Stimulated activated CD4-positive, alpha-beta T cell treated with anti-CD3 and anti-CD28 coated beads, Interleukin-2, amount 100 ng/mL, for 24 hours (primary cell): ENCODE measurements around the gene LIN54.
A peak's percentile ranks its signal among the peaks of the same experiment; 100 is the strongest.
"Not testable (repeated sequence)": the region's sequence is repeated elsewhere in the genome, so short reads cannot be mapped to it uniquely, and the experiment has no call there.

Source experiments
- DNase-seq, 2 donors: peaks; one replicate each; pipeline ENCODE4 v3.0.0-alpha.2; 2020

LIN54 gene

DNA sequence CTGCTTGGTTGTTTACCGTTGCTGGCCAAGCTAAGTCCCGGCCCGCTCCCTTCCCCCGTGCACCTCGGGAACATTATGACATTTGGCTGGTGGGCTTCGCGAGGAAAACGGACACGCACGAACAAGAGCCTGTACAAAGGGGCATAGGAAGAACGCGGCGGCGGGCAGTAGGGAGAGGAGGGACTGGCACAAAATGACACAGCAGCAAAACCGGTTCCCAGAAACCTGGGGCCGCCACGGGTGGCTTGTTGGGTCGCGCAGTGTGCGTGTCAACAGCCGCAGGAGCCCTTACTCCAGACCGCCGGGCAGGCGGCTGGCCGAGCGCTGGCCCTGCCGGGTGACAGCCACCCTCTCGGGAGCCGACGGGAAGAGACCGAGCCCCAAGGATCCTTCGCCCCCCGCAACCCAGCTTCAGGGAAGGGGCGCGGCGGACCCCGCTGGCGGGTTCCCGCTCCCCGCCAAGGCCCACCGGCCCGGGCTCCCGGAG lies 1.6 kb upstream of the LIN54 start:
- DNase-seq: peak; percentile 34 to 40

DNA sequence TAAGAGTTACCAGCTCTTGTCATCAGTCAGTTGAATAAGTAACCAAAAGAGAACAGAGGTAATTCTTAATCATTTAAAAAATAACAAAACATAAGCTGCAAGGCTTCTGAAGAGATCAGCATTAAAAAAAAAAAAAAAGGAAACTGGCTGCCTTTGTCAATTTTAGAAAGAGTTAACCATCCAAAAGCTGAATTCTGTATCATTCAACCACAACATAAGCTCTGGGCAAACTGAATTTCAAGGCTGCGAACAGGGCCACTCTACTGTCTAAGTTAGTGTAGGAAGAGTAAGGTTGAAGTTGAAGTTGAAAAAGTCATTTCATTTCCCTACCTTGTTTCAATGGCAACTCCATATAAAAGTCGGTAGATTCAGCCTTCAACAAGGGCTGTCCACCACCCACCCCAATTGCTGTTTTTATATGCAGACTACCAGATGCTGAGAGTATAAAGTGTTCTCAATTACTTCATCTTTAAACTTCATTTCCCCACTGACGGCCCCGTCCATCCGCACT lies 1.1 kb upstream of the LIN54 start:
- DNase-seq: no peak

DNA sequence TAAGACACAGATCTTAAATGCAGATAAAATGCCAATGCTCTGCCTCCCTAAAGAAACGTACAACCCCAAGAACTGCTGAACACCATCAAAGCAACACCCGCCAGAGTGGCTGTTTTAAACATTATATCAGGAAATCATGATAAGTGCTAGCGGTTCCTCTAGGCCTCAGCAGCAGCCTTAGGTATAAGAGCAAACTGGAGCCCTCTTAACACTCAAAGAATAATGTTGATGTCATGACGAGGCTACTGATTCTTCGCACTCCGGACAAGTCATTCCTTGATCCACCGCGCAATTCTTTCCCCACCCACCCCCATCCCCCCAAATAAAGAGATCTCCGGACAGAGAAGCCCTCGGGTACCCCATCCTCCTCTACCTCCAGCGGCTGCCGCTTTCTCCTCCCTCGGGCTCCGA lies 507 bp downstream of the LIN54 start:
- no peak for DNase-seq

DNA sequence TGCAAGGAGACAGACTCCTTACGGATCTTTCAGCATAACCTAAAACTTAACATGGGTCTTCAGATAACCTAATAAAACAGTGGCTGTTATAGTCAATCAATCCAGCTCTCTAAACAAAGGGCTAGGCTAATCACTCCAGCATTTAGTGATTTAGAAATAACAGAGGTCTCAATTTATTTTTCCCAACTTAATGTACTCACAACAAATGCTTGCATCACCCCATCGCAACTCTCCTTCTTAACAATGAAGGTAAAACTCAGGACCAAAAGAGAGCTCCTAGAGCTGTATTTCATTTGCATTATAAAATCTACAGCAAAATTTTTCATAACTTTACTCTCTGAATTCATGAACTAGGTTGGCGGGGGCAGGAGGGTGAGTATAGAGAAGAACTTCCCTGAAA lies 1.1 kb downstream of the LIN54 start:
- no peak for DNase-seq

DNA sequence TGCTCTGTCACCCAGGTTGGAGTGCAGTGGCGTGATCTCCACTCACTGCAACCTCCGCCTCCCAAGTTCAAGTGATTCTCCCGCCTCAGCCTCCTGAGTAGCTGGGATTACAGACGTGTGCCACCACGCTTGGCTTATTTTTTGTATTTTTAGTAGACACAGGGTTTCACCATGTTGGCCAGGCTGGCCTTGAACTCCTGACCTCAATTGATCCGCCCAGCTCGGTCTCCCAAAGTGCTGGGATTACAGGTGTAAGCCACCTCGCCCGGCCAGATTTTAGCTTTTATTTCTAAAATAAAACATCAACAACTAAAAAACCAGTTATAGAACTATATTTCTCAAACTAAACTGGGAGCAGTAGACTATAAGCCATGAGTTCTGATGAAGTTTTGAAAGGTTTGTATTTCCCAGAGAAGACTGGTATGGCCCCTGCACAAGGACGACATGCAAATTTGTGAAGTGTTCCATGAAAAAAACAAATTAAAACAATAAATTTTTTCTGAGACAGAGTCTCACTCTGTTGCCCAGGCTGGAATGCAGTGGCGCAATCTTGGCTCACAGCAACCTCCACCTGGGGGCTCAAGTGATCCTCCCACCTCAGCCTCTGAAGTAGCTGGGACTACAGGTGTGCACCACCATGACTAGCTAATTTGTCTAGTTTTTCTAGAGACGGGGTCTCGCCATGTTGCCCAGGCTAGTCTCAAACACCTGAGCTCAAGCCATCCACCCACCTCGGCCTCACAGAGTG lies 7.4 kb downstream of the LIN54 start:
- not testable (repeated sequence) for DNase-seq

DNA sequence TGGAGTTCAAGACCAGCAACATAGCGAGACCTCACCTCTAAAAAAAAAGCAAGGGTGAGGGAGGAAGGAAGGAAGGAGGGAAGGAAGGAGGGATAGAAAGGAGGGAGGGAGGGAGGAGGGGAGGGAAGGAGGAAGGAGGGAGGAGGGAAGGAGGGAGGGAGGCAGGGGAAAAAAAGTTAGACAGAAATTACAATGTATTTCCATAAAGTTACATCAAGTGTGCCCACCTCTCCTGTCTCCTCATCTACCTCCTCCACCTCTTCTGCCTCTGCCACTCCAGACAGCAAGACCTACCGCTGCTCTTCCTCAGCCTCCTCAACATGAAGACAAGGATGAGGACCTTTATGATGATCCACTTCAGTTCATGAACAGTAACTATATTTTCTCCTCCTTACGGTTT lies 8.3 kb downstream of the LIN54 start:
- DNase-seq: no peak

DNA sequence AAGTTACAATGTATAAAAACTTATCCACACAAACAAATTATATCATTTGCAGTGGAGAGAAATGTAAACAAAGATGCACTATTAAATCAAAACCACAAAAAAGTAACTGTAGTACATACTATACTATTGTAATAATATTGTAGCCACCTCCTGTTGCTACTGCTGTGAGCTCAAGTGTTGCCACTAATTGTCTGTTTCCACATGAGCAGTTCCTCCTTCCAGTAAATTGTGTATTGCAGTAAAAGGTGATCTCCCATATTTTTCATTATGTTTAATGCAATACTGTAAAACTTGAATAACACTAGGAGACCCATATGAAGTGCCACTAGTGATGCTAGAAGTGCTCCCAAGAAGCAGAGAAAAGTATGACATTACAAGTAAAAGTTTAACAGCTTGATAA lies 11.7 kb downstream of the LIN54 start:
- DNase-seq: no peak

GRCh38 chr4:82994834-82995233 lies 15.8 kb downstream of the LIN54 start:
- DNase-seq: no peak

GRCh38 chr4:82989575-82990429 lies 20.8 kb downstream of the LIN54 start:
- DNase-seq: no peak

- no peak for DNase-seq
Observed at GRCh38 chr4:82988323-82988832, 22.2 kb downstream of the LIN54 start.

DNA sequence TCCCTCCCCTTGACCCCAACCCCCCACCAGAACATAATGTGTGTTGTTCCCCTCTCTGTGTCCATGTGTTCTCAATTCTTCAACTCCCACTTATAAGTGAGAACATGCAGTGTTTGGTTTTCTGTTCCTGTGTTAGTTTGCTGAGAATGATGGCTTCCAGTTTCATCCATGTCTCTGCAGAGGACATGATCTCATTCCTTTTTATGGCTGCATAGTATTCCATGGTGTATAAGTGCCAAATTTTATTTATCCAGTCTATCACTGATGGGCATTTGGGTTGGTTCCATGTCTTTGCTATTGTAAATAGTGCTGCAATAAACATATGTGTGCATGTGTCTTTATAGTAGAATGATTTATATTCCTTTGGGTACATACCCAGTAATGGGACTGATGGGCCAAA lies 23.1 kb downstream of the LIN54 start:
- DNase-seq: not testable (repeated sequence)

DNA sequence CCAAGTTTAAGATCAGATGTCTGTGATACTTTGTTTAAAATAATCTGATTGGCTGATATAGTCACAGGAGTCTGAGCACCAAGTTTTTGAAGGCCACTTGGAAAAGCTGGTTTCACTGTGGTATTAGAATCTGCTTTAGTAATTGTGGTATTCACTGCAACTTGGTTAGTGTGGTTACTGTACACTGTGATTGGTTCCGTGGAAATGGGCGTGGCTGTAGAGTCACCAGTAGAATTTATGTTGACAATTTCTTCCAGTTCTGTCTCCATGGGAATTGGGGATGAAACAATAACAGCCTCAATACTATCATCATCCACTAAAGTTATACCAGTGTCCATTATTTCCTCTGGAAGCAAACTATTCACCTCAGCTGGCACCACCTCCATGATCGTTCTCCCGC lies 26.2 kb downstream of the LIN54 start:
- DNase-seq: peak in 1 of 2 donors; percentile 17

GRCh38 chr4:82983444-82983843 lies 27.2 kb downstream of the LIN54 start:
- DNase-seq: no peak

DNA sequence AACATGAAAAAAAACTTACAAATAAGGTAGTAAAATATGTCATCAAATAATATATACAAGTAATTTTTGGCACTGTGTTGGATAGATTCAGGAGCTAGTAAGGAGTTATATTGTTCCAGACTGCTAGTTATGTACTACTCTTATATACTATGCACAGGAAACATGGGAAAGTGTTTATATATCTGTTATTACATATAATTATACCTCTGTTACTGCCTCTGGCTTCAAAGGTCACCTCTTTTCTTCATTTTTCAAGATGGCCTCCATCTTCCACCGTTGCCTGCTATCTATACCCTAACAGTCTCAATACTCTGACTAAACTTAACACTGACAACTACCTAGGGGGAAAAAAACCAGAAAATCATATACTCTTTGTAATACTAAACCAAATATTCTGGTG lies 29.5 kb downstream of the LIN54 start:
- no peak for DNase-seq

GRCh38 chr4:82975792-82976191 lies 34.8 kb downstream of the LIN54 start:
- no peak for DNase-seq

- DNase-seq: no peak
Observed at GRCh38 chr4:82969414-82969813, 41.2 kb downstream of the LIN54 start.

DNA sequence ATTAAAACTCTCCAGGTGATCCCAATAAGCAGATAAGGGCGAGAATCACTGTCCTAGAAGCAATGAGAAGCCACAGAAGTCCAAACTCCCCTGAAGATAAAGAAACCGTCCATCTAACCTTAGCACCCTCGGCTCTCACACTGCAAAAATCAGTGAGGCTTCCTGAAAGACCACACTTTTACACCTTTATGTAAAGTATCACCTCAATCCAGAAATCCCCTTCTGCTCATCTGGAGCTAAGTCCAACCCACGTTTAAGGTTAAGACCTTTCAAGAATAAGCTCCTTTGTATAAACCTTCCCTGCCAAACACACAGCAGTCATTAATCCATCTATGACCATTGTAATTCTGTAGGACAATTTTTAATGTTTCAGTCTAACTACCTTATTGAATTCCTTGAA lies 41.7 kb downstream of the LIN54 start:
- no peak for DNase-seq

- no peak for DNase-seq
Observed at GRCh38 chr4:82965763-82966162, 44.9 kb downstream of the LIN54 start.

- no peak for DNase-seq
Observed at GRCh38 chr4:82957045-82957444, 53.6 kb downstream of the LIN54 start.

DNA sequence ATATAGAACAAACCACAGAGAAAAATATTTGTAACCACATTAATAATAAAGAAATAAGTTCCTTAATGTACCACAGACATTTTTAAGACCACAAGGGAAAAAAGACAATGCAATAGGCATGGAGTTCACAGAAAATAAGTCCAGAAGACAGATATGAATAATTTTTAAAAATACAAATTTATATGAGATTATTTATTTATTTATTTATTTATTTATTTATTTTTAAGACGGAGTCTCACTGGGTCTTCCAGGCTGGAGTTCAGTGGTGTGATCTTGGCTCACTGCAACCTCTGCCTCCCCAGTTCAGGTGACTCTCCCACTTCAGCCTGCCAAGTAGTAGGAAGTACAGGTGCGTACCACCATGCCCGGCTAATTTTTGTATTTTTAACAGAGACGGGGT lies 56.4 kb downstream of the LIN54 start:
- no peak for DNase-seq

GRCh38 chr4:82951196-82951595 lies 59.4 kb downstream of the LIN54 start:
- DNase-seq: no peak

DNA sequence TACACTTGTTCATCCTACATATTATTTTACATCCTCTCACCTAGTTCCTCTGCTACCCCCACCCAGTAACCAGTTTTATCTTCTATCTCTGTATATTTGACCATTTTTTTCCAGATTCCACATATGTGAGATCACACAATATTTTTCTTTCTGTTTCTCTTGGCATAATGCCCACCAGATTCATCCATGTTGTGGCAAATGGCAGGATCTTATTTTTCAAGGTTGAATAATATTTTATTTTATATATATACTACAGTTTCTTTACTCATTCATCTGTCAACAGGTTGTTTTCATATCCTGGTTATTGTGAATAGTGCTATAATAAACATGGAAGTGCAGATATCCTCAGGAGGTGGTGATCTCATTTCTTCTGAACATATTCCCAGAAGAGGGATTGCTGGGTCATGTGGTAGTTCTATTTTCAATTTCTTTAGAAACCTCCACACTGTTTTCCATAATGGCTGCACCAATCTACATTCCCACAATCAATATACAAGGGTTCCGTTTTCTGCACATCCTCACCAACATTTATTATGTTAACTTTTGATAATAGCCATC lies 61.9 kb downstream of the LIN54 start:
- no peak for DNase-seq

- DNase-seq: no peak
Observed at GRCh38 chr4:82947498-82947897, 63.1 kb downstream of the LIN54 start.
